Gastrocnemius medialis (tissue), 4 donors: ENCODE measurements around the gene HRH2.

Experiments used
- CTCF ChIP-seq, 5 experiments: fragments of 450-650 bp in 3 of 5; fragments of 200-600 bp in 2 of 5; sonication (generic) in 2 of 5; IDR thresholded peaks in 4 of 5; conservative IDR thresholded peaks in 1 of 5; 1 replicate in 4 of 5; 2 replicates in 1 of 5; pipeline ENCODE4 v1.5.1; 2016 to 2019; ENCODE audit warnings: antibody characterized with exemption in 5 of 5, mild to moderate bottlenecking in 3 of 5, moderate library complexity in 3 of 5
- POLR2A ChIP-seq, 2 donors: fragments of 450-650 bp; IDR thresholded peaks; one replicate each; pipeline ENCODE4 v1.6.1; 2017; ENCODE audit warnings: antibody characterized with exemption in 2 of 2, mild to moderate bottlenecking in 2 of 2, moderate library complexity in 2 of 2

DNA sequence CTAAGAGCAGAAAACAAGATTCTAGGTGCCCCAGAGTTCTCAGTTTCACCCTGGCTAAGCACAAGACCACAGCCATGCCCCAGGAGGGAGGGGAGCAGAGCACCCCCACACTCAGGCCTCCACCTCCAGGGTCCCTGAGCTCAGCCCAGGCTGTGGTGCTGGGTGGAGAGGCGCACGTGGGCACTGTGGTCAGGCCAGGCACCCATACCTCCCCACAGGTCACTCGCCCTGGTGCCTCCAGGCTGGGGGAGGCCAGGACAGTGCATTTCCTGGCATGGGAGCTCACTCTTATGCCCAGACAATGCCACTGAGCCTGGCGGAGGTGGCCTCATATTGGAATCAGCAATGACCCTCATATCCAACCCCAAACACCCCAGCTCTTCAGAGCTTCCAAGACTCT lies 78.8 kb downstream of the HRH2 start:
- TF ChIP-seq POLR2A (IDR thresholded peaks at IDR 0.05) (no peak), CTCF (IDR thresholded peaks at IDR 0.05 in 4 of 5, conservative IDR thresholded peaks at IDR 0.05 in 1 of 5) (no peak)
